RCC 7860 (cell line): ENCODE results near the gene MCF2L.
A peak's percentile ranks its signal among the peaks of the same experiment; 100 is the strongest.

Source experiments
- DNase-seq: peaks from one replicate; pipeline ENCODE4 v3.0.0-alpha.2; 2015; ENCODE audit warnings: low spot score
- FAIRE-seq: peaks from 2 replicates; lab custom pipeline; 2012; peaks lifted over from hg19 to GRCh38; lab: Jason Lieb, UNC

The MCF2L gene

GRCh38 chr13:113062691-113063090 lies 93.7 kb downstream of the MCF2L start:
- FAIRE-seq (no peak), DNase-seq (no peak)

- FAIRE-seq (no peak), DNase-seq (no peak)
These were observed 94.1 kb downstream of the MCF2L start for GRCh38 chr13:113063091-113063491.

- FAIRE-seq (no peak), DNase-seq (no peak)
These were observed 95.1 kb downstream of the MCF2L start for GRCh38 chr13:113064000-113064533.

GRCh38 chr13:113064534-113065405 lies 95.8 kb downstream of the MCF2L start:
- FAIRE-seq (peak; percentile 2), DNase-seq (peak; percentile 35)

GRCh38 chr13:113065406-113066141 lies 96.6 kb downstream of the MCF2L start:
- FAIRE-seq (no peak), DNase-seq (no peak)

- no peak for DNase-seq
- FAIRE-seq, result no peak
These were observed 97.1 kb downstream of the MCF2L start for GRCh38 chr13:113066142-113066455.

GRCh38 chr13:113066746-113067145 lies 97.7 kb downstream of the MCF2L start:
- DNase-seq, result no peak
- FAIRE-seq, result no peak

- no peak for DNase-seq
- FAIRE-seq, result no peak
These were observed 101.1 kb downstream of the MCF2L start for GRCh38 chr13:113069861-113070805.

- no peak for DNase-seq
- no peak for FAIRE-seq
These were observed 101.8 kb downstream of the MCF2L start for GRCh38 chr13:113070855-113071254.

- no peak for DNase-seq
- no peak for FAIRE-seq
These were observed 103.4 kb downstream of the MCF2L start for GRCh38 chr13:113072376-113072775.

- FAIRE-seq (no peak), DNase-seq (no peak)
These were observed 104.9 kb downstream of the MCF2L start for GRCh38 chr13:113073942-113074341.

GRCh38 chr13:113074401-113074800 lies 105.4 kb downstream of the MCF2L start:
- FAIRE-seq, result no peak
- DNase-seq, result no peak

GRCh38 chr13:113074876-113075275 lies 105.9 kb downstream of the MCF2L start:
- FAIRE-seq, result no peak
- DNase-seq, result no peak

GRCh38 chr13:113075711-113076110 lies 106.7 kb downstream of the MCF2L start:
- DNase-seq (no peak), FAIRE-seq (no peak)

GRCh38 chr13:113076681-113077401 lies 107.8 kb downstream of the MCF2L start:
- FAIRE-seq, result no peak
- no peak for DNase-seq

GRCh38 chr13:113077566-113077952 lies 108.5 kb downstream of the MCF2L start:
- FAIRE-seq, result no peak
- DNase-seq, result no peak

GRCh38 chr13:113077953-113078901 lies 109.2 kb downstream of the MCF2L start:
- DNase-seq, result no peak
- no peak for FAIRE-seq

- DNase-seq, result no peak
- no peak for FAIRE-seq
These were observed 110.1 kb downstream of the MCF2L start for GRCh38 chr13:113078902-113079780.
